ENCODE measurements around the gene ADAM30. TPM values are rescaled to one million over a fixed set of nuclear protein-coding genes. Genes with fewer than 3 reads are reported as not detected.

ADAM30 gene
- total and polyA plus RNA-seq, 2 donors (not counting 1 experiment from before 2014, with no cell fraction given): not detected

- Histone ChIP-seq H3K4me3 (replicated peaks in 1 of 4; ENCODE audit: control extremely low read depth in 1 of 4, insufficient read depth in 1 of 4, low read depth in 3 of 4, low read length in 4 of 4) (no peak overlapping the region), H3K27ac (ENCODE audit: insufficient read depth, low read length) (no peak overlapping the region), H3K79me2 (ENCODE audit: control insufficient read depth, insufficient read depth, low read length) (no peaks in the 10 kb centered on the region), H3K36me3 (ENCODE audit: control insufficient read depth, insufficient read depth, low read length) (peaks cover 16% of the 10 kb centered on the region), H3K4me1 (ENCODE audit: control insufficient read depth, extremely low read depth, insufficient read depth, low read length) (no peaks in the 10 kb centered on the region), H4K20me1 (ENCODE audit: control insufficient read depth, extremely low read depth, insufficient read depth, low read length) (no peaks in the 10 kb centered on the region), H3K9me3 (ENCODE audit: control insufficient read depth, insufficient read depth, low read depth, low read length) (no peaks in the 10 kb centered on the region), H2AFZ (ENCODE audit: low read length) (no peak overlapping the region), H3K4me2 (ENCODE audit: extremely low read depth, insufficient read depth, low read length) (no peak overlapping the region), H3K27me3 (ENCODE audit: control insufficient read depth, insufficient read depth, low read length) (no peaks in the 10 kb centered on the region), H3K9ac (ENCODE audit: insufficient read depth, low read length) (no peak overlapping the region)
- TF ChIP-seq CTCF (conservative IDR thresholded peaks at IDR 0.05 in 1 of 2, IDR thresholded peaks at IDR 0.05 in 1 of 2; ENCODE audit: low read depth in 1 of 2, low read length in 2 of 2): no peak
- TF ChIP-seq EZH2 (IDR thresholded peaks at IDR 0.05; ENCODE audit: low read length, missing control alignments): no peak
- DNase-seq (ENCODE audit: low read depth in 2 of 2): no peak
Measured at GRCh38 chr1:119911775-119912174, 15.5 kb upstream of the ADAM30 start.

GRCh38 chr1:119910618-119911017 lies 14.3 kb upstream of the ADAM30 start:
- H3K9me3 ChIP-seq (ENCODE audit: control insufficient read depth, insufficient read depth, low read depth, low read length): no peaks in the 10 kb centered on the region
- H3K4me1 ChIP-seq (ENCODE audit: control insufficient read depth, extremely low read depth, insufficient read depth, low read length): no peaks in the 10 kb centered on the region
- DNase-seq (ENCODE audit: low read depth in 2 of 2): no peak
- H3K4me2 ChIP-seq (ENCODE audit: extremely low read depth, insufficient read depth, low read length): no peak overlapping the region
- no peak overlapping the region for H3K27ac ChIP-seq (ENCODE audit: insufficient read depth, low read length)
- H3K36me3 ChIP-seq (ENCODE audit: control insufficient read depth, insufficient read depth, low read length): peaks cover 7% of the 10 kb centered on the region
- H4K20me1 ChIP-seq (ENCODE audit: control insufficient read depth, extremely low read depth, insufficient read depth, low read length): no peaks in the 10 kb centered on the region
- H3K79me2 ChIP-seq (ENCODE audit: control insufficient read depth, insufficient read depth, low read length): no peaks in the 10 kb centered on the region
- no peaks in the 10 kb centered on the region for H3K27me3 ChIP-seq (ENCODE audit: control insufficient read depth, insufficient read depth, low read length)
- no peak overlapping the region for H3K4me3 ChIP-seq (replicated peaks in 1 of 4; ENCODE audit: control extremely low read depth in 1 of 4, insufficient read depth in 1 of 4, low read depth in 3 of 4, low read length in 4 of 4)
- no peak overlapping the region for H2AFZ ChIP-seq (ENCODE audit: low read length)
- H3K9ac ChIP-seq (ENCODE audit: insufficient read depth, low read length): no peak overlapping the region
- TF ChIP-seq CTCF (conservative IDR thresholded peaks at IDR 0.05 in 1 of 2, IDR thresholded peaks at IDR 0.05 in 1 of 2; ENCODE audit: low read depth in 1 of 2, low read length in 2 of 2) (no peak), EZH2 (IDR thresholded peaks at IDR 0.05; ENCODE audit: low read length, missing control alignments) (no peak)

- Histone ChIP-seq H3K9ac (ENCODE audit: insufficient read depth, low read length) (no peak overlapping the region), H3K27me3 (ENCODE audit: control insufficient read depth, insufficient read depth, low read length) (no peaks in the 10 kb centered on the region), H3K36me3 (ENCODE audit: control insufficient read depth, insufficient read depth, low read length) (peaks cover 2% of the 10 kb centered on the region), H4K20me1 (ENCODE audit: control insufficient read depth, extremely low read depth, insufficient read depth, low read length) (no peaks in the 10 kb centered on the region), H3K79me2 (ENCODE audit: control insufficient read depth, insufficient read depth, low read length) (no peaks in the 10 kb centered on the region), H3K4me3 (replicated peaks in 1 of 4; ENCODE audit: control extremely low read depth in 1 of 4, insufficient read depth in 1 of 4, low read depth in 3 of 4, low read length in 4 of 4) (no peak overlapping the region), H3K9me3 (ENCODE audit: control insufficient read depth, insufficient read depth, low read depth, low read length) (no peaks in the 10 kb centered on the region), H2AFZ (ENCODE audit: low read length) (no peak overlapping the region), H3K4me2 (ENCODE audit: extremely low read depth, insufficient read depth, low read length) (no peak overlapping the region), H3K4me1 (ENCODE audit: control insufficient read depth, extremely low read depth, insufficient read depth, low read length) (no peaks in the 10 kb centered on the region), H3K27ac (ENCODE audit: insufficient read depth, low read length) (no peak overlapping the region)
- TF ChIP-seq EZH2 (IDR thresholded peaks at IDR 0.05; ENCODE audit: low read length, missing control alignments) (no peak), CTCF (conservative IDR thresholded peaks at IDR 0.05 in 1 of 2, IDR thresholded peaks at IDR 0.05 in 1 of 2; ENCODE audit: low read depth in 1 of 2, low read length in 2 of 2) (no peak)
- no peak for DNase-seq (ENCODE audit: low read depth in 2 of 2)
Measured at GRCh38 chr1:119909890-119910596, 13.7 kb upstream of the ADAM30 start.
